GM12878 (cell line): ENCODE results near the gene CRYGC. TPM values are rescaled to one million over a fixed set of nuclear protein-coding genes. Genes with fewer than 3 reads are reported as not detected.

ENCODE experiments used
- ATAC-seq: fragments of 200-7000 bp; cut with Tn5 transposase; 3 replicates; pipeline ENCODE4 v1.9.1; 2020; ENCODE audit warnings: mild to moderate bottlenecking, moderate library complexity
- BruUV-seq: library from RNA; stranded (reverse); fragments of 400-500 nt; replicated peaks from 2 replicates; lab custom pipeline; 2021; lab: Mats Ljungman, UMichigan
- CTCF ChIA-PET: fragments of 300-600 bp; sonication (Branson Sonifier 250); formaldehyde crosslinking; extraction: SDS; loops from one replicate; lab custom pipeline; 2021; ENCODE audit warnings: inconsistent platforms; lab: Yijun Ruan, JAX
- POLR2A ChIA-PET: fragments of 350-600 bp; formaldehyde crosslinking; extraction: SDS; loops from one replicate; lab custom pipeline; 2021; ENCODE audit warnings: inconsistent platforms; lab: Charles Lee
- RAD21 ChIA-PET: fragments of 300-600 bp; sonication (Branson Sonifier 250); formaldehyde crosslinking; loops from one replicate; lab custom pipeline; 2023; ENCODE audit warnings: antibody characterized with exemption; ENCODE audit not compliant: unreplicated experiment; lab: Charles Lee
- SMC1A ChIA-PET: fragments of 300-600 bp; sonication (Branson Sonifier 250); formaldehyde crosslinking; loops from one replicate; lab custom pipeline; 2023; ENCODE audit not compliant: unreplicated experiment, uncharacterized antibody; lab: Charles Lee
- DNase-seq: peaks from one replicate; pipeline ENCODE4 v3.0.0-alpha.2; 2011; ENCODE audit warnings: low read depth, low spot score
- FAIRE-seq: peaks from 3 replicates; lab custom pipeline; 2011; peaks lifted over from hg19 to GRCh38; lab: Jason Lieb, UNC
- H2AFZ ChIP-seq: 2 replicates; pipeline ENCODE4 v1.6.0; 2011; ENCODE audit warnings: low read depth, low read length, control low read depth; ENCODE audit not compliant: control insufficient read depth
- H3K27ac ChIP-seq: 2 replicates; pipeline ENCODE4 v1.5.1; 2011; ENCODE audit warnings: control low read depth; ENCODE audit not compliant: control insufficient read depth, insufficient read depth
- H3K27me3 ChIP-seq, 2 experiments: replicated peaks in 1 of 2; 2 replicates each; pipeline versions ENCODE4 v1.6.0 to v1.6.1; 2011; ENCODE audit warnings: low read length in 1 of 2; ENCODE audit not compliant: control insufficient read depth in 2 of 2, insufficient read depth in 2 of 2
- H3K36me3 ChIP-seq, 2 experiments: 2 replicates each; pipeline ENCODE4 v1.5.1; 2011; ENCODE audit warnings: low read length in 1 of 2; ENCODE audit not compliant: control insufficient read depth in 2 of 2, insufficient read depth in 2 of 2
- H3K4me1 ChIP-seq: 2 replicates; pipeline ENCODE4 v1.6.1; 2011; ENCODE audit warnings: mild to moderate bottlenecking, low read length, moderate library complexity, mixed read lengths; ENCODE audit not compliant: control insufficient read depth, insufficient read depth
- H3K4me2 ChIP-seq: 2 replicates; pipeline ENCODE4 v1.6.0; 2011; ENCODE audit warnings: control low read depth; ENCODE audit not compliant: control insufficient read depth, insufficient read depth
- H3K4me3 ChIP-seq: fragments of 200-600 bp; sonication (generic); 2 replicates; pipeline ENCODE4 v1.5.1; 2016
- H3K79me2 ChIP-seq: 2 replicates; pipeline ENCODE4 v1.6.0; 2011; ENCODE audit warnings: low read length; ENCODE audit not compliant: control insufficient read depth, insufficient read depth
- H3K9ac ChIP-seq: 2 replicates; pipeline ENCODE4 v1.8.0; 2011; ENCODE audit warnings: low read length, control low read depth, mixed read lengths; ENCODE audit not compliant: control insufficient read depth, insufficient read depth
- H3K9me3 ChIP-seq: replicated peaks from 3 replicates; pipeline ENCODE4 v1.5.1; 2011; ENCODE audit warnings: mild to moderate bottlenecking, low read length; ENCODE audit not compliant: control insufficient read depth, insufficient read depth
- H4K20me1 ChIP-seq: 2 replicates; pipeline ENCODE4 v1.6.0; 2011; ENCODE audit not compliant: control insufficient read depth, insufficient read depth
- BMI1 ChIP-seq: fragments of 450-650 bp; IDR thresholded peaks from 2 replicates; pipeline ENCODE4 v1.6.1; 2016; ENCODE audit warnings: mild to moderate bottlenecking, moderate library complexity, borderline replicate concordance
- CEBPB ChIP-seq, 2 experiments: fragments of 150-350 bp in 1 of 2; IDR thresholded peaks; 2 replicates each; pipeline ENCODE4 v1.6.1; 2012 to 2014; ENCODE audit warnings: low read depth in 2 of 2, low read length in 2 of 2, borderline replicate concordance in 1 of 2, inconsistent platforms in 1 of 2
- ETV6 ChIP-seq, 2 experiments: fragments of 450-650 bp in 1 of 2; IDR thresholded peaks in 1 of 2; conservative IDR thresholded peaks in 1 of 2; 2 replicates each; pipeline ENCODE4 v1.6.1; 2014; ENCODE audit warnings: antibody characterized with exemption in 1 of 2, borderline replicate concordance in 1 of 2, low read depth in 1 of 2, mild to moderate bottlenecking in 1 of 2, moderate library complexity in 1 of 2
- HDAC6 ChIP-seq: fragments of 200-600 bp; sonication (generic); IDR thresholded peaks from one replicate; pipeline ENCODE4 v1.8.0; 2017; ENCODE audit warnings: antibody characterized with exemption; ENCODE audit not compliant: unreplicated experiment
- IKZF2 ChIP-seq, 2 experiments: fragments of 450-650 bp; IDR thresholded peaks; 2 replicates each; pipeline ENCODE4 v1.6.1; 2017; ENCODE audit warnings: mild to moderate bottlenecking in 2 of 2, moderate library complexity in 2 of 2
- MEF2B ChIP-seq: fragments of 450-650 bp; IDR thresholded peaks from 2 replicates; pipeline ENCODE4 v1.6.1; 2018; ENCODE audit warnings: mild to moderate bottlenecking, moderate library complexity; ENCODE audit not compliant: partially characterized antibody, poor library complexity, severe bottlenecking
- MTA2 ChIP-seq: fragments of 450-650 bp; IDR thresholded peaks from 2 replicates; pipeline ENCODE4 v1.6.1; 2016; ENCODE audit warnings: low read depth, mild to moderate bottlenecking, moderate library complexity
- NBN ChIP-seq: fragments of 450-650 bp; IDR thresholded peaks from 2 replicates; pipeline ENCODE4 v1.6.1; 2016
- RCOR1 ChIP-seq: conservative IDR thresholded peaks from 2 replicates; pipeline ENCODE4 v1.6.1; 2012; ENCODE audit warnings: low read depth, low read length, improper control_type of control experiment
- SMAD1 ChIP-seq: fragments of 450-650 bp; IDR thresholded peaks from 2 replicates; pipeline ENCODE4 v1.6.1; 2018; ENCODE audit warnings: mild to moderate bottlenecking, low read depth; ENCODE audit not compliant: partially characterized antibody
- TCF12 ChIP-seq: IDR thresholded peaks from 2 replicates; pipeline ENCODE4 v1.6.1; 2011; ENCODE audit warnings: low read depth, mild to moderate bottlenecking, low read length
- ZNF274 ChIP-seq: IDR thresholded peaks from one replicate; pipeline ENCODE4 v1.8.0; 2011; ENCODE audit not compliant: insufficient read length, insufficient read depth
- in situ Hi-C: fragments of 300-500 bp; cut with MboI; formaldehyde crosslinking; loops from 9 replicates; pipeline ENCODE4 v1.14.3; 2018; ENCODE audit warnings: mixed read lengths
- intact Hi-C: fragments of 100-400 bp; cut with micrococcal nuclease; formaldehyde crosslinking; loops from one replicate; pipeline ENCODE4 v1.14.2; 2022; ENCODE audit not compliant: unreplicated experiment
- polyA plus RNA-seq, 11 experiments: library from polyadenylated mRNA; depleted of rRNA in 4 of 11; unstranded in 6 of 11; stranded (reverse) in 5 of 11; fragments of >200 nt; fragmentation: Nextera tagmentation in 4 of 11; fragmentation: Illumina TruSeq in 1 of 11; extraction: Ambion mirVana in 4 of 11; extraction: Trizol in 1 of 11; gene quantifications; 1 replicate in 1 of 11; 2 replicates in 10 of 11; pipeline versions ENCODE4 v1.2.1 to v1.2.3, GENCODE V29; 2011 to 2016; ENCODE audit warnings: inconsistent platforms in 2 of 11, missing spikeins in 2 of 11, low read depth in 1 of 11
- total RNA-seq, 4 experiments: library from RNA; depleted of rRNA in 3 of 4; stranded (reverse); fragments of >200 nt in 3 of 4; fragmentation: Illumina TruSeq in 1 of 4; extraction: Trizol in 1 of 4; gene quantifications; 2 replicates each; pipeline versions ENCODE4 v1.2.1 to v1.2.3, GENCODE V29; 2013 to 2021
- TF ChIP-seq, protein P1 (sequence below): fragments of 450-650 bp; IDR thresholded peaks from 2 replicates; pipeline ENCODE4 v1.6.1; 2016; ENCODE audit warnings: mild to moderate bottlenecking

Gene CRYGC
- total and polyA plus RNA-seq, 10 of the 15 experiments (the other 5 are each of a cell fraction or from before 2014, with no cell fraction given): not detected

DNA sequence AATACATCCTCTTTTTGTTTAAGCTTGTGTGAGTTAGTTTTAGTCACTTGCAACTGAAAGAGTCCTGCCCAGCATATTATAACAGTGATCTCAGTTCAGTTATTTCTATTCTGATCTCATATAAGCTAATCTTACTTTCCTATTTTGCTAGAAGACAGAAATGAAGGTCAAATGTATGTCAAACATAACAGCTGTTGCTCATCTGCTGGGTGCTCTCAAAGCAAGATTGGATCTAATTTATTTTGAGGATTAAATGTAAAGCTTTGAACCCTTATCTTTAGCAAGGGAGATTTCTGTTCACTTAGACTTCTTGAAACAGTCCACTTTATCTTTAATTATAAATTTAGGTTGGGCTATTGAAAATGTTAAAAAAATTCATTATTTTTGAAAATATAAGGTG, 36.5 kb downstream of the CRYGC start:
- ChIA-PET RAD21 (no interaction called here), CTCF (interaction anchor here (0.7 kb wide), 1 partner anchor 53 kb away, joined by 3 read pairs; no protein-coding TSS in a partner anchor), SMC1A (no interaction called here), POLR2A (no interaction called here)
- TF ChIP-seq CEBPB (IDR thresholded peaks at IDR 0.05; ENCODE audit: borderline replicate concordance in 1 of 2, low read depth in 2 of 2, low read length in 2 of 2) (no peak), MEF2B (no peak), RCOR1 (no peak), ETV6 (conservative IDR thresholded peaks at IDR 0.05 in 1 of 2, IDR thresholded peaks at IDR 0.05 in 1 of 2; ENCODE audit: borderline replicate concordance in 1 of 2, low read depth in 1 of 2) (no peak), SMAD1 (no peak), NBN (no peak), ZNF274 (no peak), TCF12 (no peak), MTA2 (no peak), IKZF2 (IDR thresholded peaks at IDR 0.05) (no peak), HDAC6 (no peak), BMI1 (no peak)
- TF ChIP-seq, protein P1, sequence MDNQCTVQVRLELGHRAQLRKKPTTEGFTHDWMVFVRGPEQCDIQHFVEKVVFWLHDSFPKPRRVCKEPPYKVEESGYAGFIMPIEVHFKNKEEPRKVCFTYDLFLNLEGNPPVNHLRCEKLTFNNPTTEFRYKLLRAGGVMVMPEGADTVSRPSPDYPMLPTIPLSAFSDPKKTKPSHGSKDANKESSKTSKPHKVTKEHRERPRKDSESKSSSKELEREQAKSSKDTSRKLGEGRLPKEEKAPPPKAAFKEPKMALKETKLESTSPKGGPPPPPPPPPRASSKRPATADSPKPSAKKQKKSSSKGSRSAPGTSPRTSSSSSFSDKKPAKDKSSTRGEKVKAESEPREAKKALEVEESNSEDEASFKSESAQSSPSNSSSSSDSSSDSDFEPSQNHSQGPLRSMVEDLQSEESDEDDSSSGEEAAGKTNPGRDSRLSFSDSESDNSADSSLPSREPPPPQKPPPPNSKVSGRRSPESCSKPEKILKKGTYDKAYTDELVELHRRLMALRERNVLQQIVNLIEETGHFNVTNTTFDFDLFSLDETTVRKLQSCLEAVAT: no peak
- no peaks in the 10 kb centered on the region for H3K27me3 ChIP-seq
- no peak overlapping the region for H2AFZ ChIP-seq
- no peaks in the 10 kb centered on the region for H3K4me1 ChIP-seq
- H3K27ac ChIP-seq: no peak overlapping the region
- in situ Hi-C loops (no loop called here), intact Hi-C loops (no loop called here)
- FAIRE-seq (no peak), DNase-seq (no peak), ATAC-seq (peak; percentile 15; the same call in 1 of the 3 replicates)
- no peak overlapping the region for H3K4me2 ChIP-seq
- H3K4me3 ChIP-seq: no peak overlapping the region
- no TSS peak for BruUV-seq
- H3K79me2 ChIP-seq: no peaks in the 10 kb centered on the region
- H3K36me3 ChIP-seq: no peaks in the 10 kb centered on the region
- H3K9ac ChIP-seq: no peak overlapping the region
- no peaks in the 10 kb centered on the region for H4K20me1 ChIP-seq
- no peaks in the 10 kb centered on the region for H3K9me3 ChIP-seq
